ENCODE measurements around the gene TCF7L1. TPM values are rescaled to one million over a fixed set of nuclear protein-coding genes. Genes with fewer than 3 reads are reported as not detected.

TCF7L1 gene
- total and polyA plus RNA-seq, 4 donors, result 12.3 to 21.5 (median 13.8) TPM

DNA sequence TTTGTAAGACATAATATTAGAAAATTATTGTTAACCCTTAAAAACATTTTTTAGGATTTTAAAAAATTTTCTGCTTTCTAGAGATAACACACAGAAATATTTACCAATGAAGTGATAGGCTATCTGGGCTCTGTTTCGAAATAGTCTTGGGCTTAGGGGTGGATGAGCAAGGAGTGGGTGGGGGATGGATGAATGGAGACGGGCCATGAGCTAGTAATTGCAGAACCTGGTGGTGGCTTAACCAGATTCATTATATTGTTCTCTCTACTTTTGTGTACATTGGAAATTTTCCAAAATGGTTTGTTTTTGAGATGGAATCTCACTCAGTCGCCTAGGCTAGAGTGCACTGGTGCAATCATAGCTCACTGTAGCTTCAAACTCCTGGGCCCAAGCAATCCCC, 89.6 kb downstream of the TCF7L1 start:
- 58 to 75% methylated on average over 3 of the region's 3 CpGs for WGBS, 2 donors
- H3K27me3 ChIP-seq (ENCODE audit: control insufficient read depth in 3 of 3, insufficient read depth in 3 of 3, low read length in 2 of 3), result no peaks in the 10 kb centered on the region
- no peaks in the 10 kb centered on the region for H3K36me3 ChIP-seq (ENCODE audit: control insufficient read depth in 4 of 4, insufficient read depth in 4 of 4, low read length in 4 of 4)
- DNase-seq (no peak), ATAC-seq (ENCODE audit: insufficient read depth, low FRiP score) (no peak)
- no peaks in the 10 kb centered on the region for H3K4me1 ChIP-seq (ENCODE audit: control insufficient read depth in 5 of 5, insufficient read depth in 5 of 5, low read length in 5 of 5)
- no peaks in the 10 kb centered on the region for H3K9me3 ChIP-seq (ENCODE audit: control insufficient read depth in 4 of 4, insufficient read depth in 3 of 4, low read length in 3 of 4)
- no peak overlapping the region for H3K9ac ChIP-seq (ENCODE audit: insufficient read depth in 1 of 2, low read length in 2 of 2)
- H3K27ac ChIP-seq (ENCODE audit: low read depth in 1 of 2, low read length in 1 of 2), result no peak overlapping the region
- H3K4me3 ChIP-seq, result no peak overlapping the region
- TF ChIP-seq, protein P1, sequence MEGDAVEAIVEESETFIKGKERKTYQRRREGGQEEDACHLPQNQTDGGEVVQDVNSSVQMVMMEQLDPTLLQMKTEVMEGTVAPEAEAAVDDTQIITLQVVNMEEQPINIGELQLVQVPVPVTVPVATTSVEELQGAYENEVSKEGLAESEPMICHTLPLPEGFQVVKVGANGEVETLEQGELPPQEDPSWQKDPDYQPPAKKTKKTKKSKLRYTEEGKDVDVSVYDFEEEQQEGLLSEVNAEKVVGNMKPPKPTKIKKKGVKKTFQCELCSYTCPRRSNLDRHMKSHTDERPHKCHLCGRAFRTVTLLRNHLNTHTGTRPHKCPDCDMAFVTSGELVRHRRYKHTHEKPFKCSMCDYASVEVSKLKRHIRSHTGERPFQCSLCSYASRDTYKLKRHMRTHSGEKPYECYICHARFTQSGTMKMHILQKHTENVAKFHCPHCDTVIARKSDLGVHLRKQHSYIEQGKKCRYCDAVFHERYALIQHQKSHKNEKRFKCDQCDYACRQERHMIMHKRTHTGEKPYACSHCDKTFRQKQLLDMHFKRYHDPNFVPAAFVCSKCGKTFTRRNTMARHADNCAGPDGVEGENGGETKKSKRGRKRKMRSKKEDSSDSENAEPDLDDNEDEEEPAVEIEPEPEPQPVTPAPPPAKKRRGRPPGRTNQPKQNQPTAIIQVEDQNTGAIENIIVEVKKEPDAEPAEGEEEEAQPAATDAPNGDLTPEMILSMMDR (IDR thresholded peaks at IDR 0.05; ENCODE audit: control extremely low read depth, extremely low read depth), result no peak

DNA sequence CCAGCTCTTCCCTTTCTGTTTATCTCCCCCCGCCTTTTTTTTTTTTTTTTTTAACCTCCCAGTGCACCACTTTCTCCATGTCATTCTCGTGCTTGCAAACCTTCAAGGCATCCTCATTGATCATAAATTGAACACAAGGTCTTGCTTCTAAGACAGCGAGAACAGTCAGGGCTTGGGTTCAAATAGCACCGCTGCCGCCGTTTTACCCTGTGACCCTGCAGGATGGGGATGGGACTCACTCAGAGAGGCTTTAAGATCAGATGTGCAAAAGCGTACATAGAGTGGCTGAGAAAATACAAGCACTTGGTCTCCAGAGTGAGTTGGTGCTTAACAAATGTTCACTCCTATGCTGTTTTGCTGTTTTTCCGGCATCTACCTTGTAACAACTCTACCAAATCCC, 93.6 kb downstream of the TCF7L1 start:
- no peaks in the 10 kb centered on the region for H3K36me3 ChIP-seq (ENCODE audit: control insufficient read depth in 4 of 4, insufficient read depth in 4 of 4, low read length in 4 of 4)
- H3K4me3 ChIP-seq, result no peak overlapping the region
- H3K27ac ChIP-seq (ENCODE audit: low read depth in 1 of 2, low read length in 1 of 2), result no peak overlapping the region
- no peak for DNase-seq
- peaks cover 0 to 3% (median under 1%) of the 10 kb centered on the region in 5 donors for H3K4me1 ChIP-seq (ENCODE audit: control insufficient read depth in 5 of 5, insufficient read depth in 5 of 5, low read length in 5 of 5)
- 94 to 95% methylated on average over 8 of the region's 8 CpGs for WGBS, 2 donors
- no peaks in the 10 kb centered on the region for H3K9me3 ChIP-seq (ENCODE audit: control insufficient read depth in 4 of 4, insufficient read depth in 3 of 4, low read length in 3 of 4)
- TF ChIP-seq, protein P1 (IDR thresholded peaks at IDR 0.05; ENCODE audit: control extremely low read depth, extremely low read depth), result no peak
- no peaks in the 10 kb centered on the region for H3K27me3 ChIP-seq (ENCODE audit: control insufficient read depth in 3 of 3, insufficient read depth in 3 of 3, low read length in 2 of 3)
- ATAC-seq (ENCODE audit: insufficient read depth, low FRiP score), result no peak
- H3K9ac ChIP-seq (ENCODE audit: insufficient read depth in 1 of 2, low read length in 2 of 2), result no peak overlapping the region

DNA sequence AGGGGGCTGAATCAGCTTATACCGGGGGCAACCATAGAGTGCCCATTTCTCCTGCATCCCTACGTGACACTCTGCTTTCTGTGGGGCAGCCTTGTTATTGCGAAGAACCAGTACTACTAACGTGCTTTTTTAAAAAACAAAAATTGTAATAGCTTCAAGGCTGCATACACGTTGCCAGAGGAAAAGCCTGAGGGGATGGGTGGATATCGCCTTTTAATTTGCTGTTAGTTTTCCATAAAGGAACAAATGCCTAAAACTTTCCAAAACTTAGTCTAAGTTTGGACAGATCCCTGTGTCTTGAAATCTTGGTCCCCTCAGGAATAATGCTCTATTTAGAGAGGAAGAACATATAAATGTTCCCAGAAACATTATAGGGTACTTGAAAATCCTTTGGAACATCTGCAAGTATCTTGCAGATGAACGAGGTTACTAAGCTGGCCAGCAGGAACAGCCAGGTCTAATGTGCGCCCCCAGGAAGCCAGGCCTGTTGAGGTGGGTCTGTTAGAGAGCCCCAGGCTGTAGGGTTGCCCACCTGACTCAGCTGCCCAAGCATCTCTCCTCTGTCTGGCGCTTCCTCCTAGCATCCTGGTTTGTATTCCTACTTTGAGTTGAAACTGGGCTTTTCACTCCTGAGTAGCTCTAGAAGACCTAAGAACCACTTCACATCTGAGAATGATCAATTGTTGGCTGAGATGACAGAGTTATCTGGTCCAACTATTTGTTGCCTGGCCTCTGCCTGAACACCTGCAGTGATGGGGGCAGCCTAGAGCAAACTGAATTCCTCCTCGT, 97.7 kb downstream of the TCF7L1 start:
- Histone ChIP-seq H3K27ac (ENCODE audit: low read depth in 1 of 2, low read length in 1 of 2) (no peak overlapping the region), H3K36me3 (ENCODE audit: control insufficient read depth in 4 of 4, insufficient read depth in 4 of 4, low read length in 4 of 4) (no peaks in the 10 kb centered on the region), H3K9me3 (ENCODE audit: control insufficient read depth in 4 of 4, insufficient read depth in 3 of 4, low read length in 3 of 4) (no peaks in the 10 kb centered on the region), H3K9ac (ENCODE audit: insufficient read depth in 1 of 2, low read length in 2 of 2) (no peak overlapping the region), H3K4me1 (ENCODE audit: control insufficient read depth in 5 of 5, insufficient read depth in 5 of 5, low read length in 5 of 5) (peaks cover 0 to 11% (median 7%) of the 10 kb centered on the region in 5 donors), H3K27me3 (ENCODE audit: control insufficient read depth in 3 of 3, insufficient read depth in 3 of 3, low read length in 2 of 3) (no peaks in the 10 kb centered on the region), H3K4me3 (no peak overlapping the region)
- DNase-seq (no peak), ATAC-seq (ENCODE audit: insufficient read depth, low FRiP score) (no peak)
- TF ChIP-seq, protein P1 (IDR thresholded peaks at IDR 0.05; ENCODE audit: control extremely low read depth, extremely low read depth), result no peak
- WGBS, 2 donors, result 82 to 83% methylated on average over 10 of the region's 10 CpGs

DNA sequence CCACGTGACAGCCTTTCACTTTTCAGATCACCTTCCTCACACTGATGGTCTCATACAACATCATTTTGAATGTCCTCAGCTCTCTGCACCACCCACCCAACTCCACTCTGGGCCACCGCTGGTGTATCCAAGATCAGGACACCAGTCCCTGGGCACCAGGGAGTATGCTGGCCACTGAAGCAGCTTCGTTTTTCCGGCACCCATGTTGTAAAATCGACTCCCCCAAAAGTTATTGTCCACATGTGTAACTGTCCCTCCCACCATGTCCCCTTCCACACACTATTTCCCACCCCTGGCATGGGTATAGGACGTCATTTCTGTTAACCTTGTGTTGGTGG, 98.2 kb downstream of the TCF7L1 start:
- Histone ChIP-seq H3K4me3 (no peak overlapping the region), H3K36me3 (ENCODE audit: control insufficient read depth in 4 of 4, insufficient read depth in 4 of 4, low read length in 4 of 4) (no peaks in the 10 kb centered on the region), H3K9me3 (ENCODE audit: control insufficient read depth in 4 of 4, insufficient read depth in 3 of 4, low read length in 3 of 4) (no peaks in the 10 kb centered on the region), H3K9ac (ENCODE audit: insufficient read depth in 1 of 2, low read length in 2 of 2) (no peak overlapping the region), H3K27me3 (ENCODE audit: control insufficient read depth in 3 of 3, insufficient read depth in 3 of 3, low read length in 2 of 3) (no peaks in the 10 kb centered on the region), H3K4me1 (ENCODE audit: control insufficient read depth in 5 of 5, insufficient read depth in 5 of 5, low read length in 5 of 5) (peaks cover 0 to 11% (median 7%) of the 10 kb centered on the region in 5 donors), H3K27ac (ENCODE audit: low read depth in 1 of 2, low read length in 1 of 2) (no peak overlapping the region)
- ATAC-seq (ENCODE audit: insufficient read depth, low FRiP score) (no peak), DNase-seq (no peak)
- 80 to 84% methylated on average over 6 of the region's 6 CpGs for WGBS, 2 donors
- TF ChIP-seq, protein P1 (IDR thresholded peaks at IDR 0.05; ENCODE audit: control extremely low read depth, extremely low read depth), result no peak
